Measurements from ENCODE around the gene TTC12. TPM values are rescaled to one million over a fixed set of nuclear protein-coding genes. Genes with fewer than 3 reads are reported as not detected.

TTC12 gene
- total RNA-seq, 2 experiments from 2014 or later, result 3.6 to 3.9 TPM

DNA sequence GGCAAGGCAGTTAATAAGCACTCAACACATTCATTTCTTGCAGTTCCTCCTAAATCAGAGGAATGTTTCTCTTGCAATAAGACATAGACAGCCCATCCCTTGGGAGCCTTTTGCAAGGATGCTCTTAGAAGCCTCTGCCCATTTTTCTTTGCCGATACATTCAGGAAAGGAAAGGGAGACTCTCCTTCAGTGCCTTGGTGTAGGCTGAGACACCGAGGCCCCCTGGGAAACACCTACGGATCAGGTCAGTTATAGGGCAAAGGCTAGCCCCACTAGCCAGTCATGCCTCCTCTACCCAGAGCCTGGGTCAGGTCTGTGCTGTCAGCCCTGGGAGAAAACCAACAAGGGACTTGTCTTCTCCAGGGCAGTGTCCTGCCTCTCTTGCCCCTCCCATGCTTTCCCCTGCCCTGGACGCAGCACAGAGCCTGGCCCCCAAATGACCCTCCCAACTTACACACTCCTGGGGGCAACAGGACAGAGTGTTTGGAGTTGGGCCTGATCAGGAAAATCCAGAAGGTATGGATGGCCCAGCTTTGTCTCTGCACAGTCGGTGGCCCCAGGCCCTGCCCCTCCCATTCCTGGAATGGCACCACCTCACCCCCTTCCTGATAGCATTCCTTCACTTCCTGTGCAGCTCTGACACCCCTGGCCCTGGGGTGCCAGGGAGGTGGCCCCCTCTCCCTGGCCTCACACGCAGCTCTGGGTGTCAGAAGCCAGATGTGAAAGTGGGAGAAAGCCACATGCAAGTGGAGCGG is 91.5 kb downstream of the TTC12 start:
- no peaks in the 10 kb centered on the region for H3K9me2 ChIP-seq (ENCODE audit: insufficient read depth, low read length)
- ChIA-PET POLR2A (no interaction called here), CTCF (ENCODE audit: unreplicated experiment) (no interaction called here)
- BruUV-seq (replicated peaks), result no TSS peak
- no peak for TF ChIP-seq EZH2phosphoT487 (IDR thresholded peaks at IDR 0.05; ENCODE audit: borderline replicate concordance, low read depth, low read length)
- TF ChIP-seq, protein P1, sequence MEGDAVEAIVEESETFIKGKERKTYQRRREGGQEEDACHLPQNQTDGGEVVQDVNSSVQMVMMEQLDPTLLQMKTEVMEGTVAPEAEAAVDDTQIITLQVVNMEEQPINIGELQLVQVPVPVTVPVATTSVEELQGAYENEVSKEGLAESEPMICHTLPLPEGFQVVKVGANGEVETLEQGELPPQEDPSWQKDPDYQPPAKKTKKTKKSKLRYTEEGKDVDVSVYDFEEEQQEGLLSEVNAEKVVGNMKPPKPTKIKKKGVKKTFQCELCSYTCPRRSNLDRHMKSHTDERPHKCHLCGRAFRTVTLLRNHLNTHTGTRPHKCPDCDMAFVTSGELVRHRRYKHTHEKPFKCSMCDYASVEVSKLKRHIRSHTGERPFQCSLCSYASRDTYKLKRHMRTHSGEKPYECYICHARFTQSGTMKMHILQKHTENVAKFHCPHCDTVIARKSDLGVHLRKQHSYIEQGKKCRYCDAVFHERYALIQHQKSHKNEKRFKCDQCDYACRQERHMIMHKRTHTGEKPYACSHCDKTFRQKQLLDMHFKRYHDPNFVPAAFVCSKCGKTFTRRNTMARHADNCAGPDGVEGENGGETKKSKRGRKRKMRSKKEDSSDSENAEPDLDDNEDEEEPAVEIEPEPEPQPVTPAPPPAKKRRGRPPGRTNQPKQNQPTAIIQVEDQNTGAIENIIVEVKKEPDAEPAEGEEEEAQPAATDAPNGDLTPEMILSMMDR (conservative IDR thresholded peaks at IDR 0.05; ENCODE audit: low read length), result no peak
- no peaks in the 10 kb centered on the region for H4K20me1 ChIP-seq (ENCODE audit: insufficient read depth, low read length)
- no peak overlapping the region for H3K4me2 ChIP-seq (ENCODE audit: low read length)
- no peak for DNase-seq (ENCODE audit: low spot score)
- H3K27ac ChIP-seq (ENCODE audit: low read depth, low read length, poor library complexity, severe bottlenecking), result no peak overlapping the region
- no peak overlapping the region for H3K4me3 ChIP-seq (ENCODE audit: low read depth, low read length, poor library complexity, severe bottlenecking)
- H2AFZ ChIP-seq (ENCODE audit: low read length), result no peak overlapping the region
- no peaks in the 10 kb centered on the region for H3K36me3 ChIP-seq (ENCODE audit: insufficient read depth, low read length)
- intact Hi-C loops (cut with micrococcal nuclease; ENCODE audit: unreplicated experiment), result no loop called here
- no peaks in the 10 kb centered on the region for H3K9me3 ChIP-seq (ENCODE audit: low read length)
- H3K4me1 ChIP-seq (ENCODE audit: insufficient read depth, low read length, poor library complexity, severe bottlenecking), result no peaks in the 10 kb centered on the region
- H3K79me2 ChIP-seq (ENCODE audit: insufficient read depth, low read depth, low read length), result no peaks in the 10 kb centered on the region

GRCh38 chr11:113407163-113407562 is 92.8 kb downstream of the TTC12 start:
- Histone ChIP-seq H3K4me2 (ENCODE audit: low read length) (no peak overlapping the region), H3K4me3 (ENCODE audit: low read depth, low read length, poor library complexity, severe bottlenecking) (no peak overlapping the region), H3K9me3 (ENCODE audit: low read length) (no peaks in the 10 kb centered on the region), H2AFZ (ENCODE audit: low read length) (no peak overlapping the region), H3K9me2 (ENCODE audit: insufficient read depth, low read length) (no peaks in the 10 kb centered on the region), H3K79me2 (ENCODE audit: insufficient read depth, low read depth, low read length) (no peaks in the 10 kb centered on the region), H3K27ac (ENCODE audit: low read depth, low read length, poor library complexity, severe bottlenecking) (no peak overlapping the region), H4K20me1 (ENCODE audit: insufficient read depth, low read length) (no peaks in the 10 kb centered on the region), H3K36me3 (ENCODE audit: insufficient read depth, low read length) (no peaks in the 10 kb centered on the region), H3K4me1 (ENCODE audit: insufficient read depth, low read length, poor library complexity, severe bottlenecking) (no peaks in the 10 kb centered on the region)
- CTCF ChIA-PET (ENCODE audit: unreplicated experiment), result interaction anchor here (0.6 kb wide), 1 partner anchor 837 kb away, joined by 3 read pairs; no protein-coding TSS in a partner anchor
- BruUV-seq (replicated peaks), result no TSS peak
- intact Hi-C loops (cut with micrococcal nuclease; ENCODE audit: unreplicated experiment), result no loop called here
- POLR2A ChIA-PET, result no interaction called here
- DNase-seq (ENCODE audit: low spot score), result no peak
- no peak for TF ChIP-seq EZH2phosphoT487 (IDR thresholded peaks at IDR 0.05; ENCODE audit: borderline replicate concordance, low read depth, low read length)
- TF ChIP-seq, protein P1 (conservative IDR thresholded peaks at IDR 0.05; ENCODE audit: low read length), result no peak

DNA sequence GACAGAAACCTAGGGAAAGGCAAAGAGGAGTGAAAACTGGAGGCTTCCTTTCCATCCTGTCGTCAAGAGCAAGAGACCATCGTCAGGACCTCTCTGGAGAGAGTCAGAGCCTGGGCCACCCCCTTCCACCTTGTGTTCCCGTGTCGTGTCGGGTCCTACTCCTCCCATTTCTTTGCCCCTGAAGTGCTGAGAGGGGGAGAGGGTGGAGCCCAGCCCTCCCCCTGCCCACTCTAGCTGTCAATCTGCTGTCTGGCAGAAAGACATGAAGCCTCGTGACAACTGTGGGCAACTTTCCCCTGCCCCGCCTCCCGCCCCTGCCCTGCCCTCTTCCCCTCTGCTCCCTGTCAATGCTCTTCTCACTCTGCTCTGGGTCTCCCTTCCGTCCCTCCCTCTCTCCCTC is 93.8 kb downstream of the TTC12 start:
- Histone ChIP-seq H4K20me1 (ENCODE audit: insufficient read depth, low read length) (no peaks in the 10 kb centered on the region), H2AFZ (ENCODE audit: low read length) (no peak overlapping the region), H3K4me2 (ENCODE audit: low read length) (no peak overlapping the region), H3K9me2 (ENCODE audit: insufficient read depth, low read length) (no peaks in the 10 kb centered on the region), H3K4me3 (ENCODE audit: low read depth, low read length, poor library complexity, severe bottlenecking) (no peak overlapping the region), H3K4me1 (ENCODE audit: insufficient read depth, low read length, poor library complexity, severe bottlenecking) (no peaks in the 10 kb centered on the region), H3K36me3 (ENCODE audit: insufficient read depth, low read length) (no peaks in the 10 kb centered on the region), H3K79me2 (ENCODE audit: insufficient read depth, low read depth, low read length) (no peaks in the 10 kb centered on the region), H3K9me3 (ENCODE audit: low read length) (no peaks in the 10 kb centered on the region), H3K27ac (ENCODE audit: low read depth, low read length, poor library complexity, severe bottlenecking) (no peak overlapping the region)
- POLR2A ChIA-PET, result no interaction called here
- CTCF ChIA-PET (ENCODE audit: unreplicated experiment), result no interaction called here
- intact Hi-C loops (cut with micrococcal nuclease; ENCODE audit: unreplicated experiment), result no loop called here
- BruUV-seq (replicated peaks), result no TSS peak
- no peak for DNase-seq (ENCODE audit: low spot score)
- no peak for TF ChIP-seq EZH2phosphoT487 (IDR thresholded peaks at IDR 0.05; ENCODE audit: borderline replicate concordance, low read depth, low read length)
- TF ChIP-seq, protein P1 (conservative IDR thresholded peaks at IDR 0.05; ENCODE audit: low read length), result no peak

All from OCI-LY7 (cell line).